HTERT RPE-1 (cell line): ENCODE results near the gene SLC10A2.
"Not testable (repeated sequence)": the region's sequence is repeated elsewhere in the genome, so short reads cannot be mapped to it uniquely, and the experiment has no call there.

Experiments used
- in situ Hi-C: fragments of 300-500 bp; cut with MboI; formaldehyde crosslinking; loops from 4 replicates; pipeline ENCODE4 v1.14.3; 2020; ENCODE audit warnings: low sequenced_read_pairs

SLC10A2 gene

GRCh38 chr13:103066079-103066780 is at the start of gene SLC10A2:
Gene SLC10A2, minus strand, starts transcription at chr13:103066417. Its CDS starts 168 bp downstream, at chr13:103066249.
- in situ Hi-C loops: no loop called here

GRCh38 chr13:103107580-103107979 is 41.4 kb upstream of the SLC10A2 start:
- in situ Hi-C loops: no loop called here

GRCh38 chr13:103104340-103104739 is 38.1 kb upstream of the SLC10A2 start:
- in situ Hi-C loops: no loop called here

- in situ Hi-C loops: not testable (repeated sequence)
Observed at GRCh38 chr13:103103456-103103855, 37.2 kb upstream of the SLC10A2 start.

GRCh38 chr13:103102482-103102881 is 36.3 kb upstream of the SLC10A2 start:
- in situ Hi-C loops: no loop called here

GRCh38 chr13:103101901-103102300 is 35.7 kb upstream of the SLC10A2 start:
- in situ Hi-C loops: no loop called here

- in situ Hi-C loops: no loop called here
Observed at GRCh38 chr13:103101500-103101899, 35.3 kb upstream of the SLC10A2 start.

- in situ Hi-C loops: no loop called here
Observed at GRCh38 chr13:103100830-103101229, 34.6 kb upstream of the SLC10A2 start.

GRCh38 chr13:103099722-103100293 is 33.6 kb upstream of the SLC10A2 start:
- in situ Hi-C loops: no loop called here

GRCh38 chr13:103098535-103098934 is 32.3 kb upstream of the SLC10A2 start:
- in situ Hi-C loops: no loop called here

- in situ Hi-C loops: no loop called here
Observed at GRCh38 chr13:103097366-103097928, 31.2 kb upstream of the SLC10A2 start.

GRCh38 chr13:103093649-103094048 is 27.4 kb upstream of the SLC10A2 start:
- in situ Hi-C loops: not testable (repeated sequence)

- in situ Hi-C loops: no loop called here
Observed at GRCh38 chr13:103087275-103087674, 21.1 kb upstream of the SLC10A2 start.

GRCh38 chr13:103081435-103081834 is 15.2 kb upstream of the SLC10A2 start:
- in situ Hi-C loops: no loop called here

GRCh38 chr13:103078158-103078557 is 11.9 kb upstream of the SLC10A2 start:
- in situ Hi-C loops: no loop called here

GRCh38 chr13:103068836-103069235 is 2.6 kb upstream of the SLC10A2 start:
- in situ Hi-C loops: no loop called here

GRCh38 chr13:103067751-103068555 is 1.7 kb upstream of the SLC10A2 start:
- in situ Hi-C loops: no loop called here

GRCh38 chr13:103066781-103067345 is 646 bp upstream of the SLC10A2 start:
- in situ Hi-C loops: no loop called here

GRCh38 chr13:103063376-103063775 is 2.8 kb downstream of the SLC10A2 start:
- in situ Hi-C loops: no loop called here

- in situ Hi-C loops: no loop called here
Observed at GRCh38 chr13:103062079-103062478, 4.1 kb downstream of the SLC10A2 start.

- in situ Hi-C loops: no loop called here
Observed at GRCh38 chr13:103056008-103056407, 10.2 kb downstream of the SLC10A2 start.
